GM19438 (cell line): ENCODE measurements around the gene ARFRP1.
"Not testable (repeated sequence)": the region's sequence is repeated elsewhere in the genome, so short reads cannot be mapped to it uniquely, and the experiment has no call there.

Experiments used
- ATAC-seq: cut with Tn5 transposase; IDR thresholded peaks from one replicate; pipeline ENCODE4 v1.9.1; 2021; ENCODE audit warnings: low read depth; ENCODE audit not compliant: unreplicated experiment

Gene ARFRP1

DNA sequence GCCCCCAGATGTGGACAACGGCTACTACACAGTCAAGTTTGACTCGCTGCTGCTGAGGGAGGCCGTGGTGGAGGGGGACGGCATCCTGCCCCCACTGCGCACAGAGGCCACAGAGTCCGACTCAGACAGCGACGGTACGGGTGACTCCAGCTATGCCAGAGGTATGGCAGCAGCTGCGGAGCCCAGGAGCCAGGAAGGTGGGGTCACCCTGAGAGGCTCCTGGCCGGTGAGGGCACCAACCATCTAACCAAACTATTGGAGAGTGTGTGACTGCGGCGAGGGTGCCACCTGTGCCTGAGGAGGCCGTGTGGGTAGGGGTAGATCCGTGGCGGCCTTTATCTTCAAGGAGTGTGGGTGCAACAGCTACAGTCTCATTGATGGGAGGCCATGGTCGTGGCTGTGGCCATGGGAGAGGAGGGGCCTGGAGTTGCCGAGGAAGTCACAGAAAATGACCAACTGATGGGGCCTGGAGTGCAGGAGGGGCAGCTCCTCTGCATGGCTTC is 25.9 kb upstream of the ARFRP1 start:
- no peak for ATAC-seq

- no peak for ATAC-seq
Measured at GRCh38 chr20:63733117-63733516, 25.3 kb upstream of the ARFRP1 start.

- ATAC-seq: no peak
Measured at GRCh38 chr20:63732118-63733095, 24.6 kb upstream of the ARFRP1 start.

GRCh38 chr20:63731410-63731809 is 23.6 kb upstream of the ARFRP1 start:
- no peak for ATAC-seq

- ATAC-seq: not testable (repeated sequence)
Measured at GRCh38 chr20:63730189-63730733, 22.5 kb upstream of the ARFRP1 start.

- ATAC-seq: not testable (repeated sequence)
Measured at GRCh38 chr20:63722967-63723622, 15.3 kb upstream of the ARFRP1 start.

GRCh38 chr20:63718996-63719395 is 11.2 kb upstream of the ARFRP1 start:
- ATAC-seq: no peak

DNA sequence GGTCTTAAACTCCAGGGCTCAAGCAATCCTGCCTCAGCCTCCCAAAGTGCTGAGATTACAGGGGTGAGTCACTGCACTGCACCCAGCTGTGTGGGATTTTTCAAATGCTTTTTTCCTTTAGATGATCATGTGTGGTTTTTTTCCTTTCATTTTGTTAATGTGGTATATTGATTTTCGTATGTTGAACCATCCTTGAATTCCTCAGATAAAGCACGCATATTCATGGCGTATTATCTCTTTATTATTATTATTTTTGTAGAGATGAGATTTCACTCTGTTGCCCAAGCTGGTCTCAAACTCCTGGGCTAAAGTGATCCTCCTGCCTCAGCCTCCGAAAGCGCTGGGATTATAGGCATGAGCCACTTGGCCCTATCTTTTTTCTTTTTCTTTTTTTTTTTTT is 7.1 kb upstream of the ARFRP1 start:
- no peak for ATAC-seq

DNA sequence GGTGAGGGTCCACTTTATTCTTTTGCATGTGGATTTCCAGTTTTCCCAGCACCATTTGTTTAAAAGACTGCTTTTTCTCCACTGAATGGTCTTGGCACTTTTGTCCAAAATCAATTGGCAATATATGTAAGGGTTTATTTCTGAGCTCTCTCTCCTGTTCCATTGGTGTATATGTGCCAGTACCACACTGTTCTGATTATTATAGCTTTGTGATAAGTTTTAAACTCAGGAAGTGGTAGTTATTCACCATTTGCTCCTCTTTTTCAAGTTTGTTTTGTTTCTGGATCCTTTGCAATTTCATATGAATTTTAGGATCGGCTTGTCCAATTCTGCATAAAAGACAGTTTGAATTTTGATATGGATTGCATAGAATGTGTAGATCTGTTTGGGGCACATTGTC is 4.4 kb upstream of the ARFRP1 start:
- ATAC-seq: no peak

GRCh38 chr20:63711085-63711645 is 3.4 kb upstream of the ARFRP1 start:
- ATAC-seq: no peak

GRCh38 chr20:63709149-63709527 is 1.4 kb upstream of the ARFRP1 start:
- no peak for ATAC-seq

- no peak for ATAC-seq
Measured at GRCh38 chr20:63708301-63709148, 749 bp upstream of the ARFRP1 start.

DNA sequence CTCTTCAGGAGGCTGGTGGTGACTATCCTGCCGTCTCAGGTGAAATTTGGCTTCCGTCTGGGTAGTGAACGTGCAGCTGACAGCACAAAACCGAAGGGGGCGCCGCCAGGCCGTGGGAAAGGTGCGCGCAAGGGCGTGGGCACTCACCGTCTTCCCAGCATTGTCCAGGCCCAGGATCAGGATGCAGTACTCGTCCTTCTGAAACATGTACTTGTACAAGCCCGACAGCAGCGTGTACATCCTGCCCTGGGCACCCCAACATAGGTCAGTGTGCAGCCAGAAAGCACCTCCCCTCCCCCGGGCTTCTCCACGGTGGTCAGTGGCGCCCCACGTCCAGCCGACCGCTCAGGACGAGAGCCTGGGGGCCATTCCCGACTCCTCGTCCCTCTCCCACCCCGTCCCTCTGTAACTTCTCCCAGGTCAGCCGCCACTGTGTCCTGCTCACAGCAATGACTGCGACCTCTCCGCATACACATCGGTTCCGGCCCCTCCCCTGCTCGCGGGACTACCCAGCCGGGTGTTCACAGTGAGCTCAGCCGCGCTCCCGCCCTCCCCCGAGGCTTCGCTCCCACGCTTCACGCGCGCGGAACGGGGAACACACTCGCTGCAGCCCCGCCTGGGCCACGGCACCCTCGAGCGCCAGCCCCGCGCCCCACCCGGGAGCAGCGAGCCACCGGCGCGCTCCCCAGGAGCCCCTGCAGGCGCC is 771 bp downstream of the ARFRP1 start:
- peak; percentile 22 for ATAC-seq

DNA sequence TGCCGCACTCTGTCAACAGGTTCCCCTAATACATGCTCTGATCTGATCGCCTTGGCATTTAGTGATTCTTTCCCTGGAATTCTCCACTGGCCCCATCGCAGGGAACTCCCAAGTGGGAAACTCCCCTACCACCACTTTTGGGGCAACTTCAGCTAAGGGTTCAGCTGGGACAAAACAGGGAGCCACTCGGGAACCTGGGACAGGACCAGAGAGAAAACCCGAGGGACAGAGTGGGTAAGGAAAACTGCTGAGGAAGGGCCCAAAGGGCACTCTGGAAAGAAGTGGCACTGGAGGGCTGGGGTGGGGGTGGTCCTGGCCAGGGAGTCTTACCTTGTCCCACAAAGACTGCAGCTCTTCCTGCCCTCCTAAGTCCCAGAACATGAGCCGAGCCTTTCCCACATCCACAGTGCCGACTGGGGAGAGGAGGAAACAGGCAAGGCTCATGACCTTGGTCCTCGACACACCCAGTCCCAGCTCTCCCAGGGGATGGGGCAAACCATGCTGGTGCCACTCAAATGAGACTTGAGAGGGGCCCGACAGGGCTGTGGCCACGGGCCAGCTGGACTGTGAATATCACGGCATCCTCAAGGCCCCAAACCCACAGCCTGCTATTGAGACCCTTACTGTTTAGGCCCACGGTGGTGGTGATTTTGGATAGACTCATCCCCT is 1.6 kb downstream of the ARFRP1 start:
- no peak for ATAC-seq

DNA sequence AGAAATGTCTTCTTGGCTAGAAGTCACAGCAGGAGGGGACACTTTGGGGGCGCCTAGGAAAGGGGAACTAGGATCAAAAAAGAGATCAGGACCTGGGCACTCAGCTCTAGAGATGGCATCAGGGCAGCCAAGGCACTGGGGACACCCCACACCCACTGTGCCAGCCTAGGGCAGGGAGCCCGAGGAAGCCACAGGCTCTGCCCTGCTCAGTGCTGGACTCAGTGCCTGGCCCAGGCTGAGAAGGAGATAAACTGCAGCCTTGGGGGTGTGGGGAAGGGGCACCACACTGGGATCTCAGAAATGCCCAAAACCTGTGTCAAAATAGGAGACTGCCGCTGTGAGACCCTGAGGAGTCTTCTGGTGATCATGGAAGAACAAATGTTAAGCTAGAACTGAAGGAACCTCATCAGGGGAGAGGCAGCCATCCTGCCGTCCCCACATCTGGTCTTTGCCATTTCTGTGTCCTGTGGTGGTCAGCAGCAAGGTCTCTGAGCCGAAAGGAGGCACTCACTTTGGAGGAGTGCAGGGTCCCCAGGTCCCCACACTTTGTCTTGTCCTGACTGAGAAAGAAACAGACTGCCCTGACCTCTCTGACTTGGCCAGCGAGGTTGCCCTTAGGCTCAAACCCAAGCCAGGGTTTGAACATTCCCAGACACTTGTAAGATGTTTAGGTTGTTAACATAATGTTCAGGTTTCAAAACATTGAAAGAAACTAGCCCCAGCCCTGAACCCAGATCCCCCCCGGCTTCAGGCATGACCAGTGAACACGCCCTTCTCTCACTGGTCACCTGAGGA is 2.3 kb downstream of the ARFRP1 start:
- no peak for ATAC-seq

DNA sequence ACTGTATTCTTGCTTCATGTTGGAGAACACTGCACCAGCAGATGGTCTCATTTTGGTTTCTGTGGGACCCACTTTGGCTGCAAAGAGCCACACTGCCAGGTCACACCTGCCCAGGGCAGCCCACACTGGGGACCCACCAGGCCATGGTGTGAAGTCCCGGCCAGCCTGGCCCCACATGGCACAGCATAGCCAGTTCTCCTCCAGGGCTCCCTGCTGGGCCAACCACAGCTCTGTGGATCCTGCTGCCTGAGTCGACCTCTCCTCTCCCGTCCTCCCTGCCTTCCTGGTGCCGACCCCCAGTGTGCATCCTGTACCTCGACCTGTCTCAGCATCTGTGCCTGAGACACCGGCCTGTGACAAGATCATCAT is 3.0 kb downstream of the ARFRP1 start:
- ATAC-seq: no peak

- no peak for ATAC-seq
Measured at GRCh38 chr20:63703976-63704748, 3.6 kb downstream of the ARFRP1 start.
